Urinary bladder (tissue), 4 donors: ENCODE measurements around the gene DTD1. TPM values are rescaled to one million over a fixed set of nuclear protein-coding genes. Genes with fewer than 3 reads are reported as not detected.

Source experiments
- DNase-seq: peaks from one replicate; pipeline ENCODE4 v3.0.0-alpha.2; 2015; ENCODE audit errors: extremely low spot score
- H3K27ac ChIP-seq: one replicate; pipeline ENCODE4 v1.5.1; 2013; ENCODE audit warnings: low read depth, mild to moderate bottlenecking, moderate library complexity
- H3K36me3 ChIP-seq: one replicate; pipeline ENCODE4 v1.6.1; 2013; ENCODE audit warnings: mild to moderate bottlenecking, moderate library complexity; ENCODE audit not compliant: insufficient read depth
- H3K4me1 ChIP-seq: one replicate; pipeline ENCODE4 v1.6.1; 2013; ENCODE audit warnings: mild to moderate bottlenecking, moderate library complexity; ENCODE audit not compliant: insufficient read depth
- H3K4me3 ChIP-seq: one replicate; pipeline ENCODE4 v1.5.1; 2013; ENCODE audit warnings: low read depth, low read length
- WGBS: extraction: QIAGEN DNeasy Blood & Tissue Kit; methylation state at CpG from one replicate; pipeline ENCODE4 v1.1.7; 2013; 5-methylcytosine and 5-hydroxymethylcytosine counted together
- polyA plus RNA-seq: library from polyadenylated mRNA; stranded (reverse); fragments of 200-250 nt; gene quantifications from one replicate; pipeline ENCODE4 v1.2.3, GENCODE V29; 2013
- total RNA-seq: library from RNA; depleted of rRNA; stranded (reverse); fragments of >200 nt; gene quantifications from one replicate; pipeline ENCODE4 v1.2.3, GENCODE V29; 2014
- donor health status: healthy with polysubstance abuse.
- donor health status: healthy.

The DTD1 gene
- total RNA-seq (18.0 TPM), polyA plus RNA-seq (28.4 TPM)

GRCh38 chr20:18587665-18588573 is at the start of gene DTD1:
Gene DTD1 (plus strand): TSS chr20:18588054. CDS start chr20:18588073, 19 bp downstream.
- H3K4me3 ChIP-seq = peak within 1 kb of the TSS; percentile 85
- no peaks in the 10 kb centered on the region for H3K4me1 ChIP-seq
- no peaks in the 10 kb centered on the region for H3K36me3 ChIP-seq
- under 1% methylated on average over 88 of the region's 88 CpGs for WGBS
- peak; percentile 55 for DNase-seq
- peak within 1 kb of the TSS; percentile 66 for H3K27ac ChIP-seq

GRCh38 chr20:18541741-18542140 is 46.1 kb upstream of the DTD1 start:
- 89% methylated on average over 5 of the region's 5 CpGs for WGBS
- Histone ChIP-seq H3K4me1 (no peaks in the 10 kb centered on the region), H3K4me3 (no peak overlapping the region), H3K36me3 (no peaks in the 10 kb centered on the region), H3K27ac (no peak overlapping the region)
- DNase-seq = no peak

- no peaks in the 10 kb centered on the region for H3K4me1 ChIP-seq
- no peak for DNase-seq
- H3K36me3 ChIP-seq = no peaks in the 10 kb centered on the region
- no peak overlapping the region for H3K27ac ChIP-seq
- no peak overlapping the region for H3K4me3 ChIP-seq
- WGBS = 96% methylated on average over 4 of the region's 4 CpGs
Measured at GRCh38 chr20:18543216-18543615, 44.6 kb upstream of the DTD1 start.

- no peaks in the 10 kb centered on the region for H3K36me3 ChIP-seq
- no peak overlapping the region for H3K27ac ChIP-seq
- no peaks in the 10 kb centered on the region for H3K4me1 ChIP-seq
- no peak overlapping the region for H3K4me3 ChIP-seq
- 87% methylated on average over 7 of the region's 7 CpGs for WGBS
- DNase-seq = no peak
Measured at GRCh38 chr20:18543932-18544331, 43.9 kb upstream of the DTD1 start.

- DNase-seq = no peak
- WGBS = 97% methylated on average over 1 of the region's 1 CpG
- Histone ChIP-seq H3K4me1 (no peaks in the 10 kb centered on the region), H3K27ac (no peak overlapping the region), H3K4me3 (no peak overlapping the region), H3K36me3 (no peaks in the 10 kb centered on the region)
Measured at GRCh38 chr20:18545566-18545965, 42.3 kb upstream of the DTD1 start.

- WGBS = 94% methylated on average over 3 of the region's 3 CpGs
- Histone ChIP-seq H3K36me3 (no peaks in the 10 kb centered on the region), H3K4me3 (no peak overlapping the region), H3K4me1 (no peaks in the 10 kb centered on the region), H3K27ac (no peak overlapping the region)
- no peak for DNase-seq
Measured at GRCh38 chr20:18548465-18548864, 39.4 kb upstream of the DTD1 start.

GRCh38 chr20:18553746-18554145 is 34.1 kb upstream of the DTD1 start:
- Histone ChIP-seq H3K36me3 (peaks cover 7% of the 10 kb centered on the region), H3K4me3 (no peak overlapping the region), H3K27ac (no peak overlapping the region), H3K4me1 (no peaks in the 10 kb centered on the region)
- whole genome bisulfite sequencing = 95% methylated on average over 8 of the region's 8 CpGs
- no peak for DNase-seq

- Histone ChIP-seq H3K4me1 (no peaks in the 10 kb centered on the region), H3K4me3 (peak within 1 kb of the TSS; percentile 54), H3K36me3 (peaks cover 3% of the 10 kb centered on the region), H3K27ac (peak within 1 kb of the TSS; percentile 76)
- WGBS = under 1% methylated on average over 51 of the region's 51 CpGs
- peak; percentile 80 for DNase-seq
Measured at GRCh38 chr20:18566892-18567738, 20.7 kb upstream of the DTD1 start, which contains the start of gene SMIM26. Gene SMIM26 (plus strand): TSS chr20:18567432. CDS start chr20:18567479, 47 bp downstream.

- Histone ChIP-seq H3K36me3 (peaks cover 1% of the 10 kb centered on the region), H3K4me1 (no peaks in the 10 kb centered on the region), H3K27ac (peak overlapping the region; percentile 76), H3K4me3 (peak overlapping the region; percentile 54)
- 6% methylated on average over 6 of the region's 6 CpGs for WGBS
- no peak for DNase-seq
Measured at GRCh38 chr20:18567739-18568091, 20.1 kb upstream of the DTD1 start.

GRCh38 chr20:18571009-18571408 is 16.8 kb upstream of the DTD1 start:
- no peak for DNase-seq
- WGBS = 95% methylated on average over 2 of the region's 2 CpGs
- no peak overlapping the region for H3K4me3 ChIP-seq

GRCh38 chr20:18571578-18571977 is 16.3 kb upstream of the DTD1 start:
- no peak for DNase-seq
- Histone ChIP-seq H3K4me1 (no peaks in the 10 kb centered on the region), H3K4me3 (no peak overlapping the region), H3K27ac (no peak overlapping the region), H3K36me3 (no peaks in the 10 kb centered on the region)
- WGBS = 94% methylated on average over 2 of the region's 2 CpGs

More at GRCh38 chr20:18571009-18571408, 16.8 kb upstream of the DTD1 start:
- Histone ChIP-seq H3K36me3 (no peaks in the 10 kb centered on the region), H3K27ac (no peak overlapping the region), H3K4me1 (no peaks in the 10 kb centered on the region)

- no peaks in the 10 kb centered on the region for H3K4me1 ChIP-seq
- no peak overlapping the region for H3K27ac ChIP-seq
- DNase-seq = no peak
- 84% methylated on average over 6 of the region's 6 CpGs for WGBS
- no peak overlapping the region for H3K4me3 ChIP-seq
- no peaks in the 10 kb centered on the region for H3K36me3 ChIP-seq
Measured at GRCh38 chr20:18577942-18578341, 9.9 kb upstream of the DTD1 start.

GRCh38 chr20:18578581-18578980 is 9.3 kb upstream of the DTD1 start:
- 71% methylated on average over 6 of the region's 6 CpGs for WGBS
- Histone ChIP-seq H3K27ac (no peak overlapping the region), H3K4me1 (no peaks in the 10 kb centered on the region), H3K36me3 (no peaks in the 10 kb centered on the region), H3K4me3 (no peak overlapping the region)
- DNase-seq = no peak

GRCh38 chr20:18580012-18580411 is 7.8 kb upstream of the DTD1 start:
- no peak overlapping the region for H3K4me3 ChIP-seq
- no peaks in the 10 kb centered on the region for H3K4me1 ChIP-seq
- no peak overlapping the region for H3K27ac ChIP-seq
- H3K36me3 ChIP-seq = no peaks in the 10 kb centered on the region
- DNase-seq = no peak
- 95% methylated on average over 4 of the region's 4 CpGs for WGBS
